ENCODE results near the gene MUL1.

Gene MUL1

GRCh38 chr1:20479840-20480239 is 28.1 kb downstream of the MUL1 start:
- Histone ChIP-seq H3K9me3 (ENCODE audit: control insufficient read depth, insufficient read depth, low read depth, low read length) (no peaks in the 10 kb centered on the region), H3K27ac (ENCODE audit: extremely low read depth, low read depth, low read length) (no peak overlapping the region), H3K4me3 (ENCODE audit: low read depth, low read length) (no peak overlapping the region), H3K4me1 (ENCODE audit: control insufficient read depth, insufficient read depth, low read length) (peaks cover 4% of the 10 kb centered on the region), H3K36me3 (ENCODE audit: control insufficient read depth in 2 of 2, insufficient read depth in 1 of 2, low read length in 2 of 2) (no peaks in the 10 kb centered on the region)
- POLR2A ChIA-PET, result no interaction called here
- CTCF ChIA-PET, result interaction anchor here (0.6 kb wide), 1 partner anchor 14 kb away, joined by 3 read pairs; no protein-coding TSS in a partner anchor
- no peak for TF ChIP-seq ZNF426 (tag by site-specific recombination; IDR thresholded peaks at IDR 0.05)
- no peak for TF ChIP-seq YY2 (tag by site-specific recombination; IDR thresholded peaks at IDR 0.05)
- TF ChIP-seq, protein P1, sequence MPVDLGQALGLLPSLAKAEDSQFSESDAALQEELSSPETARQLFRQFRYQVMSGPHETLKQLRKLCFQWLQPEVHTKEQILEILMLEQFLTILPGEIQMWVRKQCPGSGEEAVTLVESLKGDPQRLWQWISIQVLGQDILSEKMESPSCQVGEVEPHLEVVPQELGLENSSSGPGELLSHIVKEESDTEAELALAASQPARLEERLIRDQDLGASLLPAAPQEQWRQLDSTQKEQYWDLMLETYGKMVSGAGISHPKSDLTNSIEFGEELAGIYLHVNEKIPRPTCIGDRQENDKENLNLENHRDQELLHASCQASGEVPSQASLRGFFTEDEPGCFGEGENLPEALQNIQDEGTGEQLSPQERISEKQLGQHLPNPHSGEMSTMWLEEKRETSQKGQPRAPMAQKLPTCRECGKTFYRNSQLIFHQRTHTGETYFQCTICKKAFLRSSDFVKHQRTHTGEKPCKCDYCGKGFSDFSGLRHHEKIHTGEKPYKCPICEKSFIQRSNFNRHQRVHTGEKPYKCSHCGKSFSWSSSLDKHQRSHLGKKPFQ (tag by site-specific recombination; IDR thresholded peaks at IDR 0.05), result no peak
- no peak for TF ChIP-seq ZNF433 (tag by site-specific recombination; IDR thresholded peaks at IDR 0.05; ENCODE audit: low read depth)
- TF ChIP-seq KLF10 (tag by site-specific recombination; IDR thresholded peaks at IDR 0.05), result no peak
- no peak for TF ChIP-seq ZNF202 (tag by site-specific recombination; IDR thresholded peaks at IDR 0.05; ENCODE audit: borderline replicate concordance)
- TF ChIP-seq KLF1 (tag by site-specific recombination; IDR thresholded peaks at IDR 0.05), result no peak
- TF ChIP-seq ZNF2 (tag by site-specific recombination; IDR thresholded peaks at IDR 0.05), result no peak
- TF ChIP-seq, protein P2, sequence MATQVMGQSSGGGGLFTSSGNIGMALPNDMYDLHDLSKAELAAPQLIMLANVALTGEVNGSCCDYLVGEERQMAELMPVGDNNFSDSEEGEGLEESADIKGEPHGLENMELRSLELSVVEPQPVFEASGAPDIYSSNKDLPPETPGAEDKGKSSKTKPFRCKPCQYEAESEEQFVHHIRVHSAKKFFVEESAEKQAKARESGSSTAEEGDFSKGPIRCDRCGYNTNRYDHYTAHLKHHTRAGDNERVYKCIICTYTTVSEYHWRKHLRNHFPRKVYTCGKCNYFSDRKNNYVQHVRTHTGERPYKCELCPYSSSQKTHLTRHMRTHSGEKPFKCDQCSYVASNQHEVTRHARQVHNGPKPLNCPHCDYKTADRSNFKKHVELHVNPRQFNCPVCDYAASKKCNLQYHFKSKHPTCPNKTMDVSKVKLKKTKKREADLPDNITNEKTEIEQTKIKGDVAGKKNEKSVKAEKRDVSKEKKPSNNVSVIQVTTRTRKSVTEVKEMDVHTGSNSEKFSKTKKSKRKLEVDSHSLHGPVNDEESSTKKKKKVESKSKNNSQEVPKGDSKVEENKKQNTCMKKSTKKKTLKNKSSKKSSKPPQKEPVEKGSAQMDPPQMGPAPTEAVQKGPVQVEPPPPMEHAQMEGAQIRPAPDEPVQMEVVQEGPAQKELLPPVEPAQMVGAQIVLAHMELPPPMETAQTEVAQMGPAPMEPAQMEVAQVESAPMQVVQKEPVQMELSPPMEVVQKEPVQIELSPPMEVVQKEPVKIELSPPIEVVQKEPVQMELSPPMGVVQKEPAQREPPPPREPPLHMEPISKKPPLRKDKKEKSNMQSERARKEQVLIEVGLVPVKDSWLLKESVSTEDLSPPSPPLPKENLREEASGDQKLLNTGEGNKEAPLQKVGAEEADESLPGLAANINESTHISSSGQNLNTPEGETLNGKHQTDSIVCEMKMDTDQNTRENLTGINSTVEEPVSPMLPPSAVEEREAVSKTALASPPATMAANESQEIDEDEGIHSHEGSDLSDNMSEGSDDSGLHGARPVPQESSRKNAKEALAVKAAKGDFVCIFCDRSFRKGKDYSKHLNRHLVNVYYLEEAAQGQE (tag by site-specific recombination; IDR thresholded peaks at IDR 0.05), result no peak
- no peak for TF ChIP-seq ZNF449 (tag by site-specific recombination; IDR thresholded peaks at IDR 0.05)
- TF ChIP-seq ZNF624 (tag by site-specific recombination; IDR thresholded peaks at IDR 0.05), result no peak
- no peak for TF ChIP-seq ZEB2 (tag by site-specific recombination; IDR thresholded peaks at IDR 0.05)
- no peak for TF ChIP-seq ZBTB49 (tag by site-specific recombination; IDR thresholded peaks at IDR 0.05; ENCODE audit: low read depth)
- TF ChIP-seq ZNF529 (tag by site-specific recombination; IDR thresholded peaks at IDR 0.05; ENCODE audit: insufficient replicate concordance), result no peak
- TF ChIP-seq, protein P3, sequence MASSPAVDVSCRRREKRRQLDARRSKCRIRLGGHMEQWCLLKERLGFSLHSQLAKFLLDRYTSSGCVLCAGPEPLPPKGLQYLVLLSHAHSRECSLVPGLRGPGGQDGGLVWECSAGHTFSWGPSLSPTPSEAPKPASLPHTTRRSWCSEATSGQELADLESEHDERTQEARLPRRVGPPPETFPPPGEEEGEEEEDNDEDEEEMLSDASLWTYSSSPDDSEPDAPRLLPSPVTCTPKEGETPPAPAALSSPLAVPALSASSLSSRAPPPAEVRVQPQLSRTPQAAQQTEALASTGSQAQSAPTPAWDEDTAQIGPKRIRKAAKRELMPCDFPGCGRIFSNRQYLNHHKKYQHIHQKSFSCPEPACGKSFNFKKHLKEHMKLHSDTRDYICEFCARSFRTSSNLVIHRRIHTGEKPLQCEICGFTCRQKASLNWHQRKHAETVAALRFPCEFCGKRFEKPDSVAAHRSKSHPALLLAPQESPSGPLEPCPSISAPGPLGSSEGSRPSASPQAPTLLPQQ (tag by site-specific recombination; IDR thresholded peaks at IDR 0.05), result no peak
- no peak for TF ChIP-seq ZNF645 (tag by site-specific recombination; IDR thresholded peaks at IDR 0.05)
- no peak for TF ChIP-seq ZNF335 (tag by site-specific recombination; conservative IDR thresholded peaks at IDR 0.05)
- TF ChIP-seq ZNF155 (tag by site-specific recombination; IDR thresholded peaks at IDR 0.05), result no peak
- TF ChIP-seq, protein P4, sequence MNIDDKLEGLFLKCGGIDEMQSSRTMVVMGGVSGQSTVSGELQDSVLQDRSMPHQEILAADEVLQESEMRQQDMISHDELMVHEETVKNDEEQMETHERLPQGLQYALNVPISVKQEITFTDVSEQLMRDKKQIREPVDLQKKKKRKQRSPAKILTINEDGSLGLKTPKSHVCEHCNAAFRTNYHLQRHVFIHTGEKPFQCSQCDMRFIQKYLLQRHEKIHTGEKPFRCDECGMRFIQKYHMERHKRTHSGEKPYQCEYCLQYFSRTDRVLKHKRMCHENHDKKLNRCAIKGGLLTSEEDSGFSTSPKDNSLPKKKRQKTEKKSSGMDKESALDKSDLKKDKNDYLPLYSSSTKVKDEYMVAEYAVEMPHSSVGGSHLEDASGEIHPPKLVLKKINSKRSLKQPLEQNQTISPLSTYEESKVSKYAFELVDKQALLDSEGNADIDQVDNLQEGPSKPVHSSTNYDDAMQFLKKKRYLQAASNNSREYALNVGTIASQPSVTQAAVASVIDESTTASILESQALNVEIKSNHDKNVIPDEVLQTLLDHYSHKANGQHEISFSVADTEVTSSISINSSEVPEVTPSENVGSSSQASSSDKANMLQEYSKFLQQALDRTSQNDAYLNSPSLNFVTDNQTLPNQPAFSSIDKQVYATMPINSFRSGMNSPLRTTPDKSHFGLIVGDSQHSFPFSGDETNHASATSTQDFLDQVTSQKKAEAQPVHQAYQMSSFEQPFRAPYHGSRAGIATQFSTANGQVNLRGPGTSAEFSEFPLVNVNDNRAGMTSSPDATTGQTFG (tag by site-specific recombination; IDR thresholded peaks at IDR 0.05; ENCODE audit: borderline replicate concordance), result no peak
- TF ChIP-seq BCL11A (tag by site-specific recombination; IDR thresholded peaks at IDR 0.05; ENCODE audit: low read depth), result no peak

Data from HEK293 (cell line).